ENCODE data around the gene SLX9.
"Not testable (repeated sequence)": the region's sequence is repeated elsewhere in the genome, so short reads cannot be mapped to it uniquely, and the experiment has no call there.

Gene SLX9

DNA sequence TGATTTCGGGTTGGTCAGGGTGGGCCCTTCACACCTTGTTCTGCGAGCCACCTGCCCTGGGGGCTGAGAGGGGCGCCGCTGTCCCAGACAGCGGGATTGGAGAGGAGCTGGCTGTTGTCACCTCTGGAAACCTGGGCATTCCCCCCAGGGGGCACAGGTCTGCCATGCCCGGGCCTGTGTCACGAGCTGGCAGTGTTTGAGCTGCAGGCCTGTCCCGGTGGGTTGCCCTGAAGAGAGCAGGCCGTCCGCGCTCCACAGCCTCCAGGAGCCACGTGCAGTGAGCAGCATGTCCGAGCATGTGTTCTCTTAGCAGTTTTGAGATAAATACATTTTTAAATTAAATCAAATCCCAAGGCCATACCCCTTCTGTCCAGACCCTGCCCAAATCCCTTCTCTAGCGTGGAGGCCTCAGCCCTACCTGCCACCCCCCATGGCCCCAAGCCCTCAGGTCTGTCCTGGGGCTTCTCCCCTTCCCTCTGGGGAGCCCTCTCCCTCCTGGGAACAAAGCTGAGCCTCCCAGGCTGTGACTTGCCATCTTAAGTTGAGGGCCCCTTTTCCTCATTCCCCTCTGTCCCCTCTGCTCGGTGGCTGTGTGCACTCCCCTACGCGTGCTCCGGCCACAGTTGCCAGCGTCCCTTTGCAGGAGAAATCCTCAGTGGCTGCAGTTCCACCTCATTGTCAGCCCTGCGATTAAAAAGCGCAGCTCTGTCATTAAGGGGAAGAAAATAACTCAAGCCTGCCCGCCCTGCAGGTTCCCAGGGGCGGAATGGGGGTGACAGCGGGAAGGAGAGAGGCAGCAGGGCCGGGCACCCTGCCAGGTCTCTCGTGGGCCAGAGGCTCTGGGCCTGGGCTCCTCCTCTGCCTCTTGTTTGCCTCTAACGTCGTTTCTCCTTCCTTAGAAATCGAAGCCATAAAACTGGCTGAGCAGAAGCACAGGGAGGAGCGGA lies 26.6 kb downstream of the SLX9 start:
- DNase-seq: no peak
- in situ Hi-C loops (cut with HindIII; ENCODE audit: low pct_ligation_motif_present, low pct_unique_long_range_greater_than_20kb, low sequenced_read_pairs): no loop called here

DNA sequence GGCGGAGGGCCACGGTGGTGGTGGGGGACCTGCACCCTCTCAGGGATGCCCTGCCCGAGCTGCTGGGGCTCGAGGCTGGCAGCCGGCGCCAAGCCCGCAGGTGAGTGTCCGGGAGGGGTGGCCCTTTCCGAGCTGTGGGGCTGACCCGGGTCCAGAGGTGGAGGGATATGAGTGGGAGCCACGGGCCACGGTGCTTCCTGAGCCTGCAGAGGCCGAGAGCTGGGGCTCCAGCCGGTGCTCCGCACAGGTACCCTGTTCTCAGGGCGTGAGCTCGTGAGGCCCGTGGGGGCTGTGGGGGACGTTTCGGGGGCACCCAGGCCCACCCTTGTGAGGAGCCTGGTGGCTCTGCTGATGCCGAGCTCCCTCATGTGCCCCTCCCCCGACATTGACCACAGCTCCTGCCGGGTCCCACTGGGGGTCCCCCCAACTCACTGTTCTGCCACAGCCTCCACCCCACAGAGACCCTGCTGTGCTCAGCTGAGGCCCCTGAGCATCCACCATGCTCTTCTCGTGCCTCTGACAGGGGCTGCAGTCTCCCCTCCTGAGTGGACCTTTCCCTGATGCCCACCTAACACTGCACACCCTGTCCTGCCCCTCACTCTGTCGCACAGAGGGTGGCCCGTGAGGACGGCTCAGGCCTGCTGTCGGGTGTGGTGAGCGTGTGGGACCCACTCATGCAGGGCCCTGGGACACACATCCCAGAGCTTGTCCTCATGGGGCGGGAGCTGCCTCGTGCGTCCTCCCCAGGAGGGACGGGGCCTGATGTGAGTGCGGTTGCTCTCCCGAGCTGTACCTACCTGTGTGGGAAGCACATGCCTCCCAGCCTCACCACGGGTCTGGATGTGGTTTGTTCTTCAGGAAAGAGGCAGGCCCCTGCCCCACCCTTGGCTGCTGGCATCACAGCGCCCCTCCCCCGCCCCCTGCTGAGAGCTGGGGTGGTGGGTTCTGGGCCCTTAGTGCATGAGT lies 27.5 kb downstream of the SLX9 start:
- DNase-seq: no peak
- in situ Hi-C loops (cut with HindIII; ENCODE audit: low pct_ligation_motif_present, low pct_unique_long_range_greater_than_20kb, low sequenced_read_pairs): no loop called here

DNA sequence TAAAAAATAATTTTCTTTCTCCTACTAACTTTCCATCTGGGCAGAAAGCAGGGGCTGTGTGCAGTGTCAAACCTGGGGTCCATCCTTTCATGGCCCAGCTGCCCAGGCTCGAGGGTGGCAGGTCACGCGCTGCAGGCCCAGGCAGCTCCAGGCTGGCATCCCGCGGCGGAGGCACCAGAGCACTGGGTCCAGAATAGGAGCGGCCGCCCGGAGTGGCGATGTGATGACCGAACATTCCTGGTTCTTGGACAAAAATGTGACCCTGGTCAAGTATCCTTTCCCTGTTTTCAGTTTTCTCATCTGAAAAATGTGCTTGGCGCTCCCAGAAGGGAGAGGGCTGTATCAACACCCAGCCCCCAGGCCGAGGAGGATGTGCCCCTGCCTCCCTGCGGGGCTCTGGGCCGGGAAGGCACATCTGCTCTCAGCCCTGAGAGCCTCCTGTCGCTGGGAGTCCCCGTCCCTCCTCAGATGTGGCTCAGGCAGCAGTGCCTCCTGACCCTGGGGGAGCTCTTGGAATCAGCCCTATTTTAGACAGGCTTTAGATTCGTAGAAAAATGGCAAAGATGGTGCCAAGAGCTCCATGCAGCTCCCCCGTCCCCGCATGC lies 29.3 kb downstream of the SLX9 start:
- in situ Hi-C loops (cut with HindIII; ENCODE audit: low pct_ligation_motif_present, low pct_unique_long_range_greater_than_20kb, low sequenced_read_pairs): no loop called here
- no peak for DNase-seq

DNA sequence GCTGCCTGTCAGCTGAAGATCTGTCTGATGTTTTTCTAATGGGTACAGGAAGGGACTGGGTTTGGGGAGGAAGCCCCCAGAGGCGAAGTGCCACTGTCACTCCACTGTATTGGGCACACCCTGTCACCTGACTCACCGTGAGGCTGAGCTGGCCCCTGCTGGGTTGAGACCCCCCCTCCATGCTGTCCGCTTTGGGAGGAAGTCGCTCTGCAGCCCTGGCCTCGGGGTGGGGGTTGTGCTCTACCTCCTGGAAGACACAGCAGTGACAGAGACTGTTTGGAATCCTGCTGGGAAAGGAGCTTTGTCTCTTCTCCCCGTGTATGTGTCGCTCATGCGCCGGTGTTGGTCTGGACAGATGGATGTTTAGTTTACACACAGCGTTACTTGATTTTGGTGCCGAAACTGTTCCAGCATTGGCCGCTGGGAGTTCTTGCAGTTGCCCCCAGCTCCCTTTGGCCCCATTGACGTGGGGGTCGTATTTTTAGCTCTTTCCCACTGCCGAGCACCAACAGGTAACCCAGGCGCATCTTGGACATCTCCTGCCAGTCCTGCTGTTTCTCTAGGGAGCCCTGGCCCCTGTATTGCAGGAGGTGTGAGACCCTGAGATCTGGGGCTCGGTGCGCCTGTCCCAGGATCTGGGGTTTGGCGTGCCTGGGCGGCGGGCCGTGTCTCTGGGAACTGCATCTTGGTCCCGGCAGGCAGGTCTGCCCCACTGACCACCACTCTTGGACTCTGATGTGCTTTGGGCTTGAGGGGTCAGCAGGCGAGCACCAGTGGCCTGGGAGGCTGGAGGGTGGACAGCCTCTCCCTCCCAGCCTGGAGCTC lies 30.3 kb downstream of the SLX9 start:
- no peak for DNase-seq
- in situ Hi-C loops (cut with HindIII; ENCODE audit: low pct_ligation_motif_present, low pct_unique_long_range_greater_than_20kb, low sequenced_read_pairs): no loop called here

DNA sequence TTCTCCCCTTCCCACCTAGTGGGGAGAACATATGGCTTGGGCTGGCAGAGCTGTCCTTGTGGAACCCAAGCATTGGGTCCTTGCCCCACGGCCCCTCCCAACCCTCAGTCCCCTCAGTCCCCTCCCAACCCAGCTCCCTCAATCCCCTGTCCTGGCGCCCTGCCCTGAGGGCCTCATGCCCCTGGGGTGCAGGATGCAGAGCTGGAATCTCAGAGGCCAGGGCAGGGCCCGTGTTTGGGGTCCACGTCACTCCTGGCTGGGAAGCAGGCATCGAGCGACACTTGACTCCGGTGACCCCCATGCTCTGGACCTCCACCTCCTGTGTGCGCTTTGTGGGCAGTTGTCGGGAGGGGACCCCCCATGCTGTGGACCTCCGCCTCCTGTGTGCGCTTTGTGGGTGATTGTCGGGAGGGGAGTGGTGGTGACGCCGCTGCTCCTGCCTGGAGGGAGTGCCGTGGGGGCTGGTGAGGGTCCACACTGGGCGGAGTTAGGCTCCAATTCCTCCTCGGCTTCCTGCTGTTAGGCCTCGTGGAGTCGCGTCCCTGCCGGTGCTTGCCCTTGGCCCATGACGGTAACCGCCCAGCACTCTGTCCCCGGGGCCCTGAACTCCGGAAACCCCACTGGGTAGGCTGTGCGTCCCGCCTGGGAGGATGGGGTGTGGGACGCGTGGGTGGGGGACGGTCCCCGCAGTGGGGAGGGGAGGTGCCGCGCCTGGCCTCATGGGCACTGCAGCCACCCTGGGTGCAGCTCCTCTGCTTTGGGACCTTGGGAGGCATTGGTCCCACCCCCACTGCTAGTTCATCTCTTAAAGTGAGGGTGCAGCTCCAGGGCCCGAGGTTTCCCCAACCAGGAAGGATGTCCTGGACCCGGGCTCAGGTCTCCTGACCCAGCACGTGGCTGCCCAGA lies 31.2 kb downstream of the SLX9 start:
- in situ Hi-C loops (cut with HindIII; ENCODE audit: low pct_ligation_motif_present, low pct_unique_long_range_greater_than_20kb, low sequenced_read_pairs): no loop called here
- no peak for DNase-seq

DNA sequence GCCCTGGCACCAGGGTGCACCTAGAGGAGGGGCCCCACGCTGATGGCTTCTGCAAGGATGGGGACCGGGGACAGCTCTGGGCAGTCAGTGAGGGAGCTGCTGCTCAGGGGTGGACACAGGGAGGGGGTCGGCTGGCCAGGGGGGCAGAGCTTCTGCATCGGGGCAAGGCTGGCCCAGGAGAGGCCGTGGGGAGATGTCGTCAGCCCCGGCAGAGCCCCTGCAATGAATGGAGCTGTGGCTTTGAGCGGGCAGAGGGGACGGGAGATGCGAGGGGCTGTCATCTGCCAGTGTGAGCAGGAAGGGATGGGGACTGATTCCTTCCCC lies 31.8 kb downstream of the SLX9 start:
- DNase-seq: no peak
- in situ Hi-C loops (cut with HindIII; ENCODE audit: low pct_ligation_motif_present, low pct_unique_long_range_greater_than_20kb, low sequenced_read_pairs): no loop called here

DNA sequence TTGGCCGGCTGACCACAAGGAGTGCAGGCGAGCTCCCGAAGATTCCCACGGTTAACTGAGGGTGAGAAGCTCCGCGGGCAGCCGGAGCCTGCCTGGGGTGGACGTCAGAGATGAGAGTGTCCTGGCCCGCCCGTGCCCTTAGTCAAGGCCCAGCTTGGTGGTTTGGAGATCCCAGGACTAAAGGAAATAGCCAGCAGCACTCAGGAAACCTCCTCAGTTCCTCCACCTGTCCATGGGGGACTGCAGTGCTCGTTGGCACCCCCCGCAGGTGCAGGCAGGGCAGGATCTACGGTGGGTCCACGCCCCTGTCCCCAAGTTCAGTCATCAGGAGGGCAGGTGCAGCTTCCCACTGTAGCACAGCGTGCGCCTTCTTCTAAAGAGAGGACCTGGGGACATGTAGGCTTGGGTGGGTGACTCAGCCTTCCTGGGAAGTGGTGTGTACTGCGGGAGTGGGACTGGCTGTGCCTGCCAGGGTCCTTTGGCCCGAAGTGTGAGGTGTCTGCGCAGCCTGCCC lies 32.5 kb downstream of the SLX9 start:
- in situ Hi-C loops (cut with HindIII; ENCODE audit: low pct_ligation_motif_present, low pct_unique_long_range_greater_than_20kb, low sequenced_read_pairs): no loop called here
- DNase-seq: no peak

DNA sequence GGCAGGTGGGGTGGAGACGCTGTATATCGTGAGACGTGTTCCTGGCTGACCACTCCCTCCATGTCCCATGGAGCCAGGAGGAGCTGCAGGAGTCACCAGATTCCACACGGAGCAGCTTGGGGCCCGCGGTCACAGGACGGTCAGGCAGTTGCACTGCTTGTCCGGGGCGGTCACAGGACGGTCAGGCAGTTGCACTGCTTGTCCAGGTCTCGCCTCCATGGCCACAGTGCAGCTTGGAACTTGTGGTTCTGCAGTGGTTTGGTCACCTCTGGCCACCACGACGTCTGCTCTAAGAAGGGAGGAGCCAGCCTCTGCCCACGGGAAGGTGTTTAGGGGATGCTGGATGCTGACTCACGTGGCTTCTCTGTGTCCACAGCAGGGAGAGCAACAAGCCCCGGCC lies 33.0 kb downstream of the SLX9 start:
- peak; percentile 17 for DNase-seq
- in situ Hi-C loops (cut with HindIII; ENCODE audit: low pct_ligation_motif_present, low pct_unique_long_range_greater_than_20kb, low sequenced_read_pairs): no loop called here

DNA sequence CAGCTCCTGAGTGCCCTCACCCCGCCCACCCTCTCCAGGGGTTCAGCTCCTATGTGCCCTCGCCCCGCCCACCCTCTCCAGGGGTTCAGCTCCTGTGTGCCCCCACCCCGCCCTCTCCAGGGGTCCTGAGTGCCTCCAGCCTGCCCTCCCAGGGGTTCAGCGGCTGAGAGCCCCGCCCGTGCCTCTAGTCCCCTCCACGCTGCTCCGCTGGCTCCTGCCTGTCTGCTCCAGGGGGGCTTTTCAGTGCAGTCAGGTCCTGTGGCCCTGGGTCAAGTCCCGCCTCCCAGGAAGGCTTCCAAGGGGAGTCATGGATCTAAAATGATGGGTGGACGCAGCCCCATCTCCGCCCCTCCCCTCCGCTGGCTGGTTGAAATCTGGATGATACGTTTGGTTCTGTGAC lies 33.8 kb downstream of the SLX9 start:
- in situ Hi-C loops (cut with HindIII; ENCODE audit: low pct_ligation_motif_present, low pct_unique_long_range_greater_than_20kb, low sequenced_read_pairs): no loop called here
- no peak for DNase-seq

DNA sequence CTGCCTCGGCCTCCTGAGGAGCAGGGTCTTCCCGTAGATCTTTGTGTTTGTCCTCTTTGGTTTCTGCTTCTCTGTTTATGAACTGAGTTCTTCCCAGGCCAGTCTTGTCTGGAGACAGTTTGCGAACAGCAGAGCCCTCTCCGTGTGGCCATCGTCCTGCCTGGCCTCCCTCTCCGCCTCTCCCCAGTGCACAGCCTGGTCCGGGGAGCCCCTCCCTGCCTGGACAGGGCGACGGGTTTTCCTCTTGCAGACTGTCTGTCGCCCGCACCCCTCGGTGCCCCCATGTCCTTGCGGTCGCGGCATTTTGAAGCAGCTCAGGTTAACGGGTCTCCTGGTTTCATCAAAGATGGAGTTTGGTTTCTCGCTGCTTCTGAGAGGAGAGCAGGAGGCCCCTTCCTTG lies 34.8 kb downstream of the SLX9 start:
- no peak for DNase-seq
- in situ Hi-C loops (cut with HindIII; ENCODE audit: low pct_ligation_motif_present, low pct_unique_long_range_greater_than_20kb, low sequenced_read_pairs): no loop called here

DNA sequence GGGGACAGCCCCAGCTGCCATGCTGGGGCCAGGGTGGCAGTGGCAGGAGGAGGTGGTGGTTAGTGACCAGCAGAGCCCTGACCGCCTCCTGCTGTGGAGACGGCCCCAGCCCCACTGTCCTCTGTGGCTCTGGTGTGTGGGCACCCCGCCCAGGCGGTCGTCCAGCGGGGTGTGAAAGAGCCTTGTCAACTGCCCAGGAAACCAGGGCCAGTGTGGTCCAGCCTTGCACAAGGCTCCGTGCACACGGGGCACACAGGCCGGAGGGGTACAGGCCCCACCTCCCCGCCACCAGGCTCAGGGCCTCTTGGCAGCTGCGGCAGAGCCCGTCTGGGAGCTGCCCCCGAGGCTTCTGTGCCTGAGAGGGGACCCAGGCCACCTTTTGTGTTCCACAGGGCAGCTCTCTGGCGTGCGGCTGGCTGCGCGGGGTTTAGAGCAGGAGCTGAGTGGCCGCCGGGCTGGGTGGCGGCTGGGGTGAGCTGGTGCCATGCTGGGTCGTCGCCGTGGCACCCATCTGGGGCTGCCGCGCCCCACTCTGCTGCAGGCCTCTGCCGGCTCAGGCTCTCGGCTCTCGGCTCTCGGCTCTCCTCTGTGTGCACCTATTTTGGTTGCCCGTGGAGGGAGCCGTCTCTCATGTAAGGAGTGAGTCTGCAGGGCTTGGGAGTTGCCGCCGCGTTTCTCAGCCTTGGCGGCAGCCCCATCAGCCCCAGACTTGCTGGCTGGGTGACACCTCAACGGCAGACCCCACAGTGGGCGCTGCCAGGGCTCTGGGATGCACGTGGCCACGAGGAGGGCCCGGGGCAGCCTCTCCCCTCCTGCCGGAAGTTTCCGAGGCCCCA lies 36.1 kb downstream of the SLX9 start:
- DNase-seq: no peak
- in situ Hi-C loops (cut with HindIII; ENCODE audit: low pct_ligation_motif_present, low pct_unique_long_range_greater_than_20kb, low sequenced_read_pairs): no loop called here

DNA sequence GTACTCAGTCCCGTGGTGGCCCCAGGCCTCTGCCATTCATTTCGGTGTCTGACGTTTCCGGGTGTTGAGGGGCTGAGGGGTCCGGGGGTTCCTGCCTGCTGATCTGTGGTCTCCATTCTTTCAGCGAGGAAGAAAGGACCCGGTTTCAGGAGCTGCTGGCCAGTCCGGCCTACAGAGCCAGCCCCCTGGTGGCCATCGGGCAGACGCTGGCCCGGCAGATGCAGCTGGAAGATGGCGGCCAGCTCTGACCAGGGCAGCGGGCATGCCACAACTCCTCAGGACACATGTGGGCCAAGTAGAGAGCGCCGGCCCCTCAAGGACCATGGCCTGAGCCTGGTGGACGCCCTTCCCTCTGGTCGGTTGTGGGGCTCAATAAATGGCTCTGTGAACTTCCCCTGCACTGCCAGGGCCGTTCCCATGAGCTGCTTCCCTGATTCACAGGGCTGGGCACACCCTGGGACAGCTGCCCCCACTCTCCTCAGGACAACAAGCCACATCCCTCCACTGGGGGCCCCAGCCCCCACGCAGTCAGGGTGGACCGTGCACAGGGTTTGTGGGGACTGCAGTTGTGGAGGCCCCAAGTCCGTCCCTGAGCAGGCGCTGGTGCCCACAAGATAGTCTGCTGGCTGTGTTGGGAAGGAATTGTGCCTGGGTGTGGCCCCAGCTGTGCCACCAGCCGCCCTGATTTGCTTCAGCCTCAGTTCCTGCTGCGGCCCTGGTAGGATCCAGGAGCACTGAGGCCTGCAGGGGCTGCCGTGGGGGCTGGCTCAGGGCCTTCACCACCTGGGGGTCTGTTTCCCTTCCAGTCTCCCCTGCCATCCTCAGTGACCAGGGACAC lies 36.9 kb downstream of the SLX9 start:
- in situ Hi-C loops (cut with HindIII; ENCODE audit: low pct_ligation_motif_present, low pct_unique_long_range_greater_than_20kb, low sequenced_read_pairs): not testable (repeated sequence)

DNA sequence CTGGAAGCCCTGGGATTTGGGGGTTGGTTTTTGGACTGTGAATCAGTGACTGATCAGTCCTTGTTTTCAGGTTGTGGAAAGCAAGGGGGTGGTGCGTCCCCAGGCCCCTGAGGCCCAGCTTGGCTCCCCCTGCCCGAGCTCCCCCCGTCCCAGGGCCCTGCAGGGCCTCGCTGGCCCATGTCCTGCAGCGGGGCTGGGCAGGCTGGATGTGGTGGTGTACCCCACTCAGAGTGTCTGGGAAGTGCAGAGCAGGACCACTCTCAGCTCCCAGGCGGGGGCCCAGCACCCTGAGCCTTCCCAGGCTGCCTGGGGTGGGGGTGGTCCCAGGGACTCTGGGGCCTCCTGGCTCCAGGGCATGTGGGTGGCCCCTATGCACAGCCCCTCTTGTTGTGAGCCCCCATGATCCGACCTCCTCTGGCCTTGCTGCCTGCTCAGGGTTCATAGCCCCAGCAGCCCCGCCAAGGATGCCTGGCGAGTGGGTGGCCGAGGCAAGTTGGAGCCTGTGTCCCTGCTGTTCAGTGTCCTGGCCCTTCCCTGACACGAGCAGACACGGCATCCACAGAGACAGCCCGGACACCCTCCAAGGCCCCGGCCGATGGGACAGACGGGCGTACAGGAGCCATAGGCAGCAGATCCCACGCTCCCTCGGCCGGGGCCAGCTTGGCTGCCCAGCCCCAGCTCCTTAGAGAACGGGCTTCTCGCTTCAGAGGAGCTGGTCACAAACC lies 37.9 kb downstream of the SLX9 start:
- DNase-seq: no peak
- in situ Hi-C loops (cut with HindIII; ENCODE audit: low pct_ligation_motif_present, low pct_unique_long_range_greater_than_20kb, low sequenced_read_pairs): no loop called here

More for the DNA sequence above, 36.9 kb downstream of the SLX9 start:
- DNase-seq: not testable (repeated sequence)

DNA sequence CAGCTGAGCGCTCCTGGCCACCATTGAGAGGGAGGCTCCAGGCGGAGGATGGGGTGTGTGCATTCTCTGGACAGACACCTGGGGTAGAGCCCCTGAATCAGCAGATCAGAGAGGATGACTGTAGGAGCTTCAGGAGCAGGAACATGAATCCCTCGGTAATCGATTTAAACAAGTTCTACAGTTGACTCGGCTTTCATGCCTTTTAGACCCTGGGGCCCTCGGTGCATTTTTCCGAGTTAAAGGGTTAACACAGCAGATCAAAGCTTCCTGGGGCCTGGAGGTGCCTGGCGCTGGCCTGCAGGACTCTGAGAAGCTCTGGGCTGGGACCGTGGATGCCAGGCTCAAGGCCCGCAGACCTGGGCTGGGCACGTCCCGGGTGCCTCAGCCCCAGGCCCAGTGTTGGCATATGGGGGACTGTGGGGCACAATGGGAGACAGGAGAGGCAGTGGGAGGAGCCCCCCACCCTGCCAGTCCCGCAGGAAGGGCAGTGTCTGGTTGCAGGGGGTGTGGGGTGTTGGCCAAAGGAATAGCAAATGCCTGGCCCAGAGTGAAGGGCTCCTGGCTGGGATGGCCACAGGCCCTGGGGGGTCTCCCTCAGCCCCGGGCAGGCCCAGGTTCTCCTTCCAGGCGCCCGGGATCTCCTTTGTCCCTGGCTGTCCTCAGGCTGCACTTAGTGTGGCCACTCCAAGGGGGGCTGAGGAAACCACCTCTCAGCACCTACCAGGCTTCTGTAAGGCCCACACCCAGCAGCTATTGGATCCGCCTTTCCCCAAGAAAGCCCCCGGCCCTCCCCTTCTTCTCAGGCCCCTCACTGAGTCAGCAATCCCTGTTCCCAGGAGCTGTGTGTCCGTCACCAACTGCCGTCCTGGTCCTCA lies 40.1 kb downstream of the SLX9 start:
- DNase-seq: no peak
- in situ Hi-C loops (cut with HindIII; ENCODE audit: low pct_ligation_motif_present, low pct_unique_long_range_greater_than_20kb, low sequenced_read_pairs): no loop called here
